Activated effector memory CD4-positive, alpha-beta T cell treated with anti-CD3 and anti-CD28 coated beads, Interleukin-2, amount 50 U/mL, for 16 hours (primary cell): Measurements from ENCODE around the gene CBY1.
A peak's percentile ranks its signal among the peaks of the same experiment; 100 is the strongest.

ENCODE experiments used
- DNase-seq: peaks from one replicate; pipeline ENCODE4 v3.0.0-alpha.2; 2020

CBY1 gene

DNA sequence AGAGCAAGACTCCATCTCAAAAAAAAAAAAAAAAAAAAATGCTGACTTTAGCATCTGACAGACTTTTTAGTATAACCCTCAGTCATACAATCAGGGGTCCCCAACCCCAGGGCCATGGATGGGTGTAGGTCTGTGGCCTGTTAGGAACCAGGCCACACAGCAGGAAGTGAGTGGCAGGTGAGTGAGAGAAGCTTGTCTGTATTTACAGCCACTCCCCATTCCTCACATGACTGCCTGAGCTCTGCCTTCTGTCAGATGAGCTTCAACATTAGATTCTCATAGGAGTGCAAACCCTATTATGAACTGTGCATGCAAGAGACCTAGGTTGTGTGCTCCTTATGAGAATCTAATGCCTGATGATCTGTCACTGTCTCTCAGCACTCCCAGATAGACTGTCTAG is 3.6 kb upstream of the CBY1 start:
- DNase-seq: no peak

DNA sequence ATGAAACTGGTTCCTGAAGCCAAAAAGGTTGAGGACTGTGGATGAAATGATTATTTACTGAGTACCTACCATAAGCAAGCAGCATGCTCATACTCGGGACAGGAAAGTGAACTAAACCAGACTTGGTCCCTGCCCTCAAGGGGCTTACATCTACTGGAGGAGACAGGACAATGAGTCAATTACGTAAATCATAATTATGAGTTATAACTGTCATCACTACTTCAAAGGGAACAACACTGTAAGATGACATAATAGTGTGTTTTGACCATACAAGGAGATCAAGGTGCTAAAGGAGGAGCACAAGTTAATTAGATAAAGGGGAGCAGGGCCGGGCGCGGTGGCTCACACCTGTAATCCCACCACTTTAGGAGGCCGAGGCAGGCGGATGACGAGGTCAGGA is 2.7 kb upstream of the CBY1 start:
- DNase-seq: no peak

DNA sequence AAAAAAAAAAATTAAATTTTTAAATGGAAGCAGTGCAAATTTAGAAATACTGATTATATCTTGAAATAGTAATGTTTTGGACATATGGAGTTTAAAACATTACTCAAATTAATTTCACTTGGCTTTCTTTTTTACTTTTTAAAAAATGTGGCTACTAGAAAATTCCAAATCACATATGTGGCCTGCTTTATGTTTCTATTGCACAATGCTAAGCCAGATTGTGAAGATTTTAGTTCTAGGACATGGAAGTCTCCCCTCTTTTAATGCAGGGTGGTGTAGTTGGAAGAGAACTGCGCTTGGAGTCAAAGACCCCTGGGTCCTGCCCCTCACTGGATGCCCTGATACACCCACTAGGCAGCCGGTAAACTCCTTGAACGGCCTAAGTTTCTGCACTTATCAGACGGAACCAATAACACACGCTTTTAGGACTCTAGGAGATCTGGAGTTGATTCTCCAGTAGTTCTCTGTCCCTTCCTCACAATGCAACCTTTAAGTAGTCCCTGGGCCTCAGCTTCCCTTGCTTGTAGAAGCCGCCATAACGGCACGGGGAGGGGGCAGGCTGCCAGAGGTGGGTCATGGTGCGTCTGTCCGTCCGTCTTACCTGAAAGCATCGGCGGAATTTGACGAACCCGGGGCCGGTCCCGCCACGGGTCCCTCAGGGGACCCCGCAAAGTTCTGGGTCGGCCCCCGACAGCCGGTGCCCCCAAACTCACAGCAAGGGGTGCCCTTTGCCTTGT is 751 bp upstream of the CBY1 start:
- DNase-seq: no peak

DNA sequence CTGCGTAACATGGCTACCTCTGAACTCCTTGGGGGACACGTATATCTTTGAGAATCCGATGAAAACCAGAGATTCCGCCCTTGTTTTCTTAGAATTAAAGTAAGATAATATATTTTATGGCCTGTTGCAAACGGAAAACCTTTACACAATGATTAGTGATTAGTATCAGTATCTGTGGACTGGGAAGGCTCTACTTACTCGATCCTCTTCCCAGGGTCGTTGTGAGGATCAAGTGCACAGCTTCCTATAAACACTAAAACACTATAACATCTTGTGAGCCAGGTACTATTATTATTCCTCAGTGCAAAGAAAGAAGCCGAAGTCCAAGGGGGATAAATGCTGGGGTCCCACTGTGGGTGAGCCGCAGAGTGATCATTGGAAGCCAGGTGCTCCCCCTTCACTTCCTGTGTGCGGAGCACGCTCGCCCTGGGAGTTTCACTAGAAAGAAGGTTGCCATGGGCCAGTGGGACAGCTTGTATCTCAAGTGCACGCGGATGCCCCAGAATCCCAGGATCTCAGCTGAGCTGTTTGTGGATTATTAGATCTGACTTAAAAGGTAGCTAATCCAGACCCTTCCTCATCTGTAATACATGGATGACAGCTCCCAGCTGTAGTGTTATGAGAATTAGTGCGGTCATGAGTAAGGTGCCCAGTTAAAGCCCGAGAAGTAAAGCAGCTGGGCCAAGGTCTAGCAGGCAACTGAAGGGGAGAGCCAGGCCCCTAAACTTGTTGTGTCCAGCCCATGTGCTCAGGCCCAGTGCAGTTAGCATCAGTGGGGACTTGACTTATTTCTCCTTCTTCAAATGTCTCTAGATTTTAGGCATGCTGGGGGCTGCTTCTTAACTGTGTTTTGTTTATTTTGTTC is 839 bp downstream of the CBY1 start:
- peak; percentile 78 for DNase-seq

DNA sequence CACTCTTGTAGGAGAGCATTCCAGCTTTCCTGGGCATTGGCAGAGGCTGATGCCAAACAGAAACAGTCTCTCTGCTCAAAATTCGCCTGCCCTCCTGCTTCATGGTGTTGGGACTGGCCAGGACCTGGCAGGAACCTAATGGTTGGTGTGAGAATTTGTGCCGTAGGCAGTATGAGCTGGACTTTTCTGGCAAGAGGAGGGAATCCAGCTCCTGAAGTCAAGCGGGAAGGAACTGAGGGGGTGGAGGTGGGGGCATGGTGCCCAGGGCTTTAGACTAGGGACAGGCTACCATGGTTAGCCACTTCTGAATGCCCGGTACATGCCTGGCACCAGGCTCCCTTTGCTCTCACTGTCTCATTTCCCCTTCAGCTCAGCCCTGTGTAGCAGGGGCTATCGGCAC is 18.4 kb downstream of the CBY1 start:
- DNase-seq: no peak

DNA sequence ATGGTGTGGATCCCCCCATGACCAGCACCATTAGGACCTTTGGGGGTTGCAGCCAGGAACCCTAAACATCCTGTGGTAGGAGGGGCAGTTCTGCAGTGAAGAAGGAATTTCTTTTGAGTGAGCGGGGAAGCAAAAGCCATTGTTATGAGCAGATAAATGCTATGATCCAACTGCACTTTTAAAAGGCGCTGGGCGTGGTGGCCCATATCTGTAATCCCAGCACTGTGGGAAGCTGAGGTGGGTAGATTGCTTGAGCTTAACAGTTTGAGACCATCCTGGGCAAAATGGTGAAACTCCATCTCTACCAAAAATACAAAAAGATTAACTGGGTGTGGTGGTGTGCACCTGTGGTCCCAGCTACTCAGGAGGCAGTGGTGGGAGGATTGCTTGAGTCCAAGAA is 19.4 kb downstream of the CBY1 start:
- DNase-seq: no peak

DNA sequence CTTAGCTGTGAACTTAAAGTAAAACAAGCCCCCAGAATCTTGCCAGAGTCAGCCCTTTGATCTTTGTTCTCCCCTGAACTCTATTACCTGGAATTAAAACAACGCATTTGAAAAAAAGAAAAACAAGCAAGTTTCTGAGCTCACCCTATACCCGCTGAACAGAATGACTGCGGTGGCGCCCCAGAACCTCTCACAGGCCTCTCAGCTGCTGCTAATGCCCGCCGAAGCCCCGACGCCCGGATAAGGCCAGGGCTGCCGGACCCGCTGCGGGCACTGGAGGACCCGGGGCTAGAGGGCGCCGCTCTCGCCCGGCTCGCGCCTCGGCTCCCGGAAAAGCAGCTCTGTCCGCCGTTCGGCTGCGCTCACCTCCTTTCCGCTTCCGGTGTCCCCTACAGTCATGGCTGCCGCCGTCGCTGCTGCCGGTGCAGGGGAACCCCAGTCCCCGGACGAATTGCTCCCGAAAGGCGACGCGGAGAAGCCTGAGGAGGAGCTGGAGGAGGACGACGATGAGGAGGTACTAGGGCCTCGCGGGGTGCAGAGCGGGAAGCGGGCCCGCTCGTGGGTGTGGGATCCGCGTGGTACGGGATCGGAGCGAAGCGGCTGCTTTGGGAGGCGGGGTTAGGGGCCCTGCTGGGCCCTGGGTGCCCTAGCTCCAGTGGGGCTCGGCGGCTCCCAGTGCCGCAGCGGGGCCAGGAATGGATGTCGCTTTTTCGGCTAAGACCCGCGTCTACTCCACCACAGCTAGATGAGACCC is 25.3 kb downstream of the CBY1 start, which contains the start of gene TOMM22:
TSS of gene TOMM22 (plus strand) at position 376 of the 754 bp plus-strand sequence. CDS start at position 398, 22 bp downstream.
- peak; percentile 95 for DNase-seq

DNA sequence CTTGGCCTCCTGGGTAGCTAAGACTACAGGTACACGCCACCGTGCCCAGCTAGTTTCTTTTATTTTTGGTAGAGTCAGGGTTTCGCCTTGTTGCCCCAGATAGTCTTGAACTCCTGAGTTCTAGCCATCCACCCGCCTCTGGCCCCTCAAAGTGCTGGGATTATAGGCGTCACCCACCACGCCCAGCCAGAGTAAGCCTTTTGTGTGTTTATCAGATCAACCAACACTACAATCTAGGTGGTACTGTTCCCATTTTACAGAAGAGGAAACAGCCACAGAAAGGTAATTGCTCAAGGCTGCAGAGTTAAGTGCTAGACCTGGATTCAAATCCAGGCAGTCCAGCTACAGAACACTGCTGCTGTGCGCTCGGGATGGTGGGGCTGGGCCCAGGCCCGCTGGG is 28.5 kb downstream of the CBY1 start:
- DNase-seq: no peak

DNA sequence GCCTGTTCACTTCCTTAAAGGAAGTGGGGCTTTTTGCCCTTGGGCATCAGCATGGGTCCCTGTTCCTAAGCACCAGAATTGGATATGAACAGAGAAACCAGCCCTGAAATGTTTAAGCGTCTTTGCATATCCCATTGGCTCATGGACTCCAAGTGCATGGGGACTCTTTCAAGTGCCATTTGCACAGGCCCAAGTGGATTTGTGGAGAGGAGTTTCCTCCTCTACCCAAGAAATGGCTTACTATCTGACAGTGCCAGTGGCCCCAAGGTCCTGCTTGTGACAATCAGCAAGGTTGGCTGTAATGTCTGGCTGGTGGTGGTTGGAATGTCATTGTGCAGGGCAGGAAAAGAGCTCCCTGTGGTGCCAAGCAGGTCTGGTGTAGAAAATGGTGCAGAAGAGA is 29.3 kb downstream of the CBY1 start:
- no peak for DNase-seq

DNA sequence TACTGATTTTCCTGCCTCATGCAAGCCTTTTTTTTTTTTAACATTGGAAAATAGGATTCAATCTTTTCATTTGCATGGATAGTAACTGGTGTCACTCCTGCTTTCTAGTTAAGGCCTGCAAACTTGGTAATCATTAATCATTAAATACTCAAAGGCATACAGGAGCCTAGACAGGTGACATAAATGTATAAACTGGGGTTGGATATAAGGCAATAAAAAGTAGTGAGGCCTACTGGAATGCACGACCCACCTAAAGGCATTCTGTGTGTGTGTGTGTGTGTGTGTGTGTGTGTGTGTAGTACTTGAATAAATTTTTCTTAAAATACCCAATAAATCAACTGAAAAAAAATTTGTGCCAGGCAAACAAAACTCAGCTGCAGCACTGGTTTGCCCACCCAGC is 33.2 kb downstream of the CBY1 start:
- no peak for DNase-seq

DNA sequence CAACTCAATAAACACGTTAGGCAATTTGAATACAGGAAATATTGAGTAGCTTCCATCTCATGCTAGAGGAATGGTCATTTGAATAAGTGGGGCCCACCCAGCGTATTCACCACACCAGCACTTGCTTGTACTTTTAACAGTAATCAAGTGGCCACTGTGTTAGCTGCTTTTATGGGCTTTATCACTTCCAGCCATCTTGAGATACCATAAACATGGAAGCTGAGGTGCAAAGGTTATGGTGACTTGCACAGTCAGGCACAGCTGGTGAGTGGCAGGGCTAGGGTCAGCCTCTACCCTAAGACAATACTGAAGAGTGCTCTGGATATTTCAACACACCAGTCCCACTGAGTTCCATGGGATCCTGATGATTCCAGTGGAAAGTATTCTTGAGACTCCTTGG is 37.6 kb downstream of the CBY1 start:
- DNase-seq: no peak

DNA sequence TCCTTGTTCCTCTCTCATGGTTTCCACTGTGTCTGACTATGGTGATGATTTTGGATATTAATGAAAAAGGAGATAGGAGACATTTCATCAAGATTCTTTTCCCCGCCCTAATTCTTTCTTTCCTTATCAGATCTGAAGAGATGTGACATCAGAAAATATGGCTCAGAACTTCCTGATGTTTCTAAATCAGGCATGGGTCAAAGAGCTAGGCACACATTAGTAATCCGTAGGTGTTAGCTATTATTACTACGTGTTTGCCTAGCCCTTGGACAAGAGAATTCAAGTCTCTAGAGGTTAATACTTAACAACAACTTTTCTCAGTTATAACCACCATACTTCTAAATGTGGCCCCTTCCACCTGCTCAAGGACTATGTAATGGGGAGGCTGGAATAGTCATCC is 38.5 kb downstream of the CBY1 start:
- DNase-seq: no peak

DNA sequence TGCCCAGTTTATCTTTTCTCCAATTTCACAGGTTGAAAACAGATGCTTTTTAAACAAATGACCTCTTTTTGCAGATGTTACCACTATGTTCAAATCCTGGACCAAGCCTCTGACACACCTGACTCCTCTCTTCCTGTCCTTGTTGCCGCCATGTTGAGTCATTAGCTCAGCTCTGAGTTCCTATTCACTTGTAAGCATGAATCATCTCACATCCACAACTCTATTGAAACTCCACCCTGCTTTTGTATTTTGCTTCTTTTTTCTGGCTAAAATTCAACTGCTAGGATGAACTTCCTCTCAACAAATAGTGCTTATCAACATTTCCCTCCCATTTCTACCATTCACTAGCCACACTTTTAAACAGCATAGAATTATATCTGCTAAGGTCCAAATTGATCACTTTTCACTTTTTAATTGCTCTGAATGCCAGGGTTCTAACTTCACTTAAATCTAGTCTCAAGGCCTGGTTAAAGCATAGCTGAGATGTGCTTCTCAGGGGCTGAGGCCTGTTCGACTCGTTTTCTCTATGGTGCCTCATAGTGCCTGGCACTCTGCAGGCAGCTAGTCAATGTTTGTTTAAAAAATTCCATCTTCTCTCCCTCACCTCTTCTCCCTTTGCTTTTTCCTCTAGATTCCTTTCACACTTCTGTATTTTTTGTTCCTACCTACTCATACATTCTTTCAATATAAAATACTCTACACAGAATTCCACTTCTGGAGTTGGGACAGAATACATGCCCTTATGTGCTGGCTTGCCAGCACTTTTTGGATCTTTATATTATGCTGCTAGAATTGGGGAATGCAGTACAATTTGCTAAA is 40.4 kb downstream of the CBY1 start:
- peak; percentile 75 for DNase-seq

DNA sequence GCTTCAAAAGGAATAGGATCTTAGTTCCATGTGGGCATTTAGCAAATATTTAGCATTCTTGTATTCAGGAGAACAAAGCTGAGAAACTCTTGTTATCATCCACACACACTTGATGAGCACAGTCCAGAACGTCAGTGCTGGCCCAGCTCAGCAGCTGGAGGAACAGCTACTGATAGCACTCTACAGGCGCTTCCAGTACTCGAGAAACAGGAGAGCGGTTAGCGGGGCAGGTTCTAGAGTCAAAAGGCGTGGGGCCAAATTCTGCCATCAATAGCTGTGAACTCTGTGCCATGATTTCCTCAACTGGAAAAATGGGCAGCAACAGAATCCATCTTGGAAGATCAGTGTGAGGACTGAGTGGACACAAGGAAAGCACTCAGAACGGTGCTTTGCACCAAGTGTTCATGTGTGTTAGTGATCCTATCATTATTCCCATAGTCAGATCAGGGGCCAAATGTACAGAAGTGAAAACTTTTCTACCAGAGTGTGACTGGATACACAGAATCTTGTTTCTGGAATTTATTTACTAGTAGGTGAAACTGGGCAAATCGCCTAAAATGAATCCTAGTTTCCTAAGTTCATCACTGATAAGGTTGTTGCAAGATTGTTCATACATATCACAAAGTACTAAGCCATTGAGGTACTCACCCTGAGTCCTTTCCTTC is 41.1 kb downstream of the CBY1 start:
- DNase-seq: no peak

DNA sequence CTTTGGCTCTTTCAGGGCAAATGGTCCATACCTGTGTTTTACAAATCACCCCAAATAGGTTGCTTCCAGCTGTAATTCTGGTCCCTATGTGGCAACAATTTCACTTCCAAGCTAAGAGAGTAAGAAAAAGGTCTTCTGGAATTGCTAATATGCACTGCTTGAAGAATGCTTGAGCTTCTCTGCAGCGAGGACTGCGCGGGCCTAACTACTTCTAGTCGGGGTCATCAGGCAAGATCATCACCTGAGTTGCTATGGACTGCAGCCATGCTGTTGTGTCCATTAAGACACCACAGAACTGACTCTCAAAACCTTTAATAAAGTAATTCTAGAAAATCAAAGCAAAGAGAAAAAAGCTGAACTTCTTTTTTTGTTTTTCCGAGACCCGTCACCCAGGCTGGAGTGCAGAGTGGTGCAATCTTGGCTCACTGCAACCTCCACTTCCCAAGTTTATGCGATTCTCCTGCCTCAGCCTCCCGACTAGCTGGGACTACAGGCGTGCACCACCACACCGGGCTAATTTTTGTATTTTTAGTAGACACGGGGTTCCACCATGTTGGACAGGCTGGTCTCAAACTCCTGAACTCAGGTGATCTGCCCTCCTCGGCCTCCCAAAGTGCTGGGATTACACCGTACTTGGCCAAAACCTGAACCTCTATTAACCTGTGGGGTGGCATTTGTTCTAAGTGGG is 42.1 kb downstream of the CBY1 start:
- DNase-seq: no peak

DNA sequence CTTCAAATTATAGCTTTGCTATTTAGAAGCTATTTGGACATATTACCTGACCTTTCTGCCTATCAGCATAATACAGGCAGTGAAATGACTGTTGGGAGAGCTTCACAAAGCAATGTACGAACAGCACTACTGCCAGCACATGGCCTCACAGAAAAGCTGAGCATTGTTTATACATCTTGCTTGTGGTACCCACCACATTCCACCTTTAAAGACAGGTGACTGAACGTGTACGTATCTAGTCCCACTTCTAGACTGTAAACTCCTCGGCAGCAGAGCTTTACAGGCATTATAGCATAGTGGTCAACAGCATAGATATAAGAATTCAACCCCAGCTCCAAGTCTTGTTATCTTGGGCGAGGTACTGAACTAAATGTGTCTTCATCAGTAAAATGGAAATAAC is 42.7 kb downstream of the CBY1 start:
- no peak for DNase-seq

DNA sequence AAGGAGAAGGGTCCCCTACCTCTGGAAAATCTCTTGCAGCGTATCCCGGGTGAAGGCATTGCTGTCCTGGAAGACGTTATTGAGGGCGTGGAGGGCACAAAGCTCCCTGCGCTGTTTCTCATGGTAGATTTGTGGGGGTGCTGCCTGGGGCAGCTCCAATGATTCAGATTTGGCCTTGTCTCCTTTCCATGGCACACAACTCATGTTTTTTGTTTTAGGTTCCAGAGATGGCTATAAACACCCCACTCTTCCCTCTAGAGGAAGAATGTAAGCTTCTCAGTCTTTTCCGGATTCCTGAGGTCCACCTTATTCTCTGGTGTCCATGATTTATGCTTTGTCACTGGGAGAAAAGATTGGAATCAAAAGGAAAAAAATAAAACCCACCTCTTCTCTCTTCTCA is 43.3 kb downstream of the CBY1 start:
- no peak for DNase-seq

DNA sequence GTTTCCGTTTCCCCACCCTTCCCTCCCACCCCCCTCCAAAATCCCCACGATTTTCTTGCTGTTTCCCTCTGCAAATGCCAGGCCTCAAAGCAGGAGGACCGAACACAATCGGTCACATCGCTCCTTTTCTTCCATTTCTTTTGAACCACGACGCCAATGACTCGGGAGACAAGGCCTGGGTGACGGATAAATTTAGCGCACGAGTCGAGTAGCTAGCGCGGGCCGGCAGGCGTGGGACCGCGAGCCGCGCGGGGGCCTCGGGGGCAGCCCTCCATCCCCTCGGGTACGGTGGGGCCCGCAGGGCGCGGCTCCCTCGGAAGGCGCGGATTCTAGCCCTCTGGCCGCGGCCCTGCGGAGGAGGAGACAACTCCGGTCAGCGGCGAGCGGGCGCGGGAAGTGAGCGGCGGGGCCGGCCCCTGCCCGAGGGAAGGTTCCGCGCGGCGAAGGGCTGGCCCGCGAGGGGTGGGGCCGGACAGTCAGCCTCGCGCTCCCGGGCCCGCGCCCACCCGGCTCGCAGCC is 43.9 kb downstream of the CBY1 start:
- DNase-seq: no peak

DNA sequence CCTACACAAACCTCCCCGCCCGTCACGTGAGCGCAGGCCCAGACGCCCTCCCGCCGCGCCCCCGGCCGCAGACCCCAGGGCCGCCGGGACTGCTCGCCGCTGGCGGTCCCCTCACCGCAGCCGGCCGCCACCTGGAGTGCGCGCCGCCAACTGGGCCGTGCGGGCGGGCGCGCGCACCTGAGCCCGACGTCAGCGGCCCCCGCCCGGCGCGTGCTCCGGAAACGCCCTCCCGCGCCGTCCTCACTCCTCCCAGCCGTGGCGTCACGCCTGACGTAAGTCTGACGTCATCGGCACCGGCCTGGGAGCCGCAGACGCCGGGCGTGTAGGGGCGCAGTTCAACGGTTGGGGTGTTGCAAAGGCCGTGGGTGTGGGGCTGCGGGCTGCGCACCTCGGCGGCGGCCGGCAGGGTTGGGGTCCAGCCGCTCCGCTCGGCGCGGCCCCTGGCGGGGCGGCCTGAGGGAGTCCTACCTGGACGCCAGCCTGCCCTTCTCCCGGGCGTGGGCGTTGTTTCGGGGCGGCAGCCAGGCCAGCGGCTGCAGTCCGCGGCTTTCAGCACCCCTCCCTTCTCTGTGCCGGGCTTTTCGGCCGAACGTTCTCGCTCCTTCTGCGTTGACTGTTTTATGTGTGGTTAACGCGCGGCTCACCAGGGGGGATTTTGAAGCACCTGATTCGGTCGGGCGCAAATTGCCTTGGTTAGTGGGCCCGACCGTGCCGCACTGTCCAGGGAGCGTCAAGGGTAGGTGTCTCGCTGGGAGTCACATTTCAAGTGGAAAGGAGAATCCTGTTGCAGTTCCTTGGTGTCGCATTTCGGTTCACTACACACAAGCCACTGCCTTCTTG is 44.6 kb downstream of the CBY1 start, which contains the start of gene JOSD1:
TSS of gene JOSD1 (minus strand) at position 155 of the 840 bp plus-strand sequence. CDS start 956 bp downstream, outside the sequence.
- peak; percentile 99 for DNase-seq

DNA sequence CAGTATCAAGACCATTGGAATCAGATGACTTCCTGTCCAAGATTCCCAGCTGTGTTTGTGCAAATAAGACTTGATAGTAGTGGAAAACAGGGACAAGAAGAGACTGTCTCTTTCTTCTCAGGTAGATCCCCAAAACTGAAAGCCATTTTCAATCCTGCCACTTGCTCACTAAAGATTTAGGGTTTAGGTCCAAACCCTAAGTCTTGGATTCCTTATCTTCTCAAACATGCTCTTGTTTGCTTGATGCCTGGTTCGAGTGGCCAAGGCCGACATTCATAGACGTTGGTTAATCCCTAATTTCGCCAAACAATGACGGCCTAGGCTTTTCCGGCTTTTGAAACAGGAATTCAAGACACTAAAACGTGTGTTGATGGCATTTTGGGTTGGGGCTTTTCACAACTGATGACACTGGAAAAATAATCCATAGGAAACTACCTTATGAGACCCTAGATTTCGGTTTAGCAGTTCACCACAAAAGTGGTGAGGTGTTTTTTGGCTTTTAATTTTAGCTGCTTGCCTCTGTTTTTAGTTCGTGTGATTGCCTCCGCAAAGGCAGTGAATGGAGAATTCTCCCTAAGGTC is 48.3 kb downstream of the CBY1 start:
- DNase-seq: no peak
